OCI-M2 (cell line): Measurements from ENCODE around the gene PMEPA1.

Source experiments
- DNase-seq: peaks from one replicate; lab custom pipeline; 2025; ENCODE audit not compliant: unreplicated experiment; lab: John Stamatoyannopoulos, UW

PMEPA1 gene

GRCh38 chr20:57737349-57737748 lies 27.5 kb upstream of the PMEPA1 start:
- DNase-seq, result no peak

GRCh38 chr20:57736738-57737347 lies 27.0 kb upstream of the PMEPA1 start:
- no peak for DNase-seq

GRCh38 chr20:57735831-57736737 lies 26.3 kb upstream of the PMEPA1 start:
- no peak for DNase-seq

- no peak for DNase-seq
Measured at GRCh38 chr20:57734754-57735153, 24.9 kb upstream of the PMEPA1 start.

GRCh38 chr20:57732226-57732625 lies 22.4 kb upstream of the PMEPA1 start:
- DNase-seq, result no peak

- DNase-seq, result no peak
Measured at GRCh38 chr20:57728762-57729161, 18.9 kb upstream of the PMEPA1 start.

GRCh38 chr20:57727863-57728262 lies 18.0 kb upstream of the PMEPA1 start:
- DNase-seq, result no peak

GRCh38 chr20:57725636-57726035 lies 15.8 kb upstream of the PMEPA1 start:
- no peak for DNase-seq

GRCh38 chr20:57724610-57725405 lies 15.0 kb upstream of the PMEPA1 start:
- DNase-seq, result no peak

- DNase-seq, result no peak
Measured at GRCh38 chr20:57723816-57724215, 14.0 kb upstream of the PMEPA1 start.

- no peak for DNase-seq
Measured at GRCh38 chr20:57719951-57720350, 10.1 kb upstream of the PMEPA1 start.

GRCh38 chr20:57718490-57719009 lies 8.7 kb upstream of the PMEPA1 start:
- no peak for DNase-seq

- DNase-seq, result no peak
Measured at GRCh38 chr20:57717797-57718196, 8.0 kb upstream of the PMEPA1 start.

GRCh38 chr20:57716901-57717300 lies 7.1 kb upstream of the PMEPA1 start:
- no peak for DNase-seq

- no peak for DNase-seq
Measured at GRCh38 chr20:57716202-57716601, 6.4 kb upstream of the PMEPA1 start.

- DNase-seq, result no peak
Measured at GRCh38 chr20:57715268-57715904, 5.6 kb upstream of the PMEPA1 start.

- DNase-seq, result no peak
Measured at GRCh38 chr20:57714409-57715267, 4.8 kb upstream of the PMEPA1 start.

GRCh38 chr20:57713951-57714350 lies 4.1 kb upstream of the PMEPA1 start:
- no peak for DNase-seq

- DNase-seq, result no peak
Measured at GRCh38 chr20:57713505-57713903, 3.7 kb upstream of the PMEPA1 start.
